Fibroblast of lung (primary cell): ENCODE data around the gene CCDC57. TPM values are rescaled to one million over a fixed set of nuclear protein-coding genes. Genes with fewer than 3 reads are reported as not detected.

Experiments
- polyA plus RNA-seq, 2 donors: library from polyadenylated mRNA; depleted of rRNA in 1 of 2; stranded (reverse) in 1 of 2; unstranded in 1 of 2; fragments of >200 nt; gene quantifications; 2 replicates each; pipeline ENCODE4 v1.2.1, GENCODE V29; 2011 to 2012; ENCODE audit warnings: missing spikeins in 1 of 2
- total RNA-seq: library from RNA; depleted of rRNA; stranded (reverse); fragments of >200 nt; gene quantifications from 2 replicates; pipeline ENCODE4 v1.2.1, GENCODE V29; 2014

The CCDC57 gene
- total and polyA plus RNA-seq, 2 donors (not counting 1 experiment from before 2014, with no cell fraction given) = 7.1 to 10.1 TPM

Other genes with a start within 250 kb of the CCDC57 start
- gene ASPSCR1, start 235.2 kb downstream of the CCDC57 start, total RNA-seq = 22.3 and 35.7 TPM in 2 replicates
- gene ASPSCR1, start 235.2 kb downstream of the CCDC57 start, polyA plus RNA-seq = 6.3 and 8.3 TPM in 2 replicates
- gene CENPX, start 190.0 kb downstream of the CCDC57 start, total RNA-seq = 15.2 and 30.4 TPM in 2 replicates
- 29.2 and 51.3 TPM in 2 replicates for gene CENPX, start 190.0 kb downstream of the CCDC57 start, polyA plus RNA-seq
- gene LRRC45, start 189.5 kb downstream of the CCDC57 start, total RNA-seq = 9.9 and 10.0 TPM in 2 replicates
- gene LRRC45, start 189.5 kb downstream of the CCDC57 start, polyA plus RNA-seq = 2.3 and 3.8 TPM in 2 replicates
- 5.6 and 6.6 TPM in 2 replicates for gene RAC3, start 181.2 kb downstream of the CCDC57 start, total RNA-seq
- gene RAC3, start 181.2 kb downstream of the CCDC57 start, polyA plus RNA-seq = 4.3 and 4.7 TPM in 2 replicates
- 38.3 and 43.6 TPM in 2 replicates for gene DCXR, start 175.1 kb downstream of the CCDC57 start, total RNA-seq
- 34.8 and 75.3 TPM in 2 replicates for gene DCXR, start 175.1 kb downstream of the CCDC57 start, polyA plus RNA-seq
- gene RFNG, start 161.0 kb downstream of the CCDC57 start, total RNA-seq = 38.5 and 48.9 TPM in 2 replicates
- 14.1 and 14.5 TPM in 2 replicates for gene RFNG, start 161.0 kb downstream of the CCDC57 start, polyA plus RNA-seq
- 67.0 and 76.6 TPM in 2 replicates for gene GPS1, start 160.9 kb downstream of the CCDC57 start, total RNA-seq
- 53.3 and 86.1 TPM in 2 replicates for gene GPS1, start 160.9 kb downstream of the CCDC57 start, polyA plus RNA-seq
- gene DUS1L, start 147.0 kb downstream of the CCDC57 start, total RNA-seq = 41.0 and 46.2 TPM in 2 replicates
- 24.6 and 40.9 TPM in 2 replicates for gene DUS1L, start 147.0 kb downstream of the CCDC57 start, polyA plus RNA-seq
- gene FASN, start 114.6 kb downstream of the CCDC57 start, total RNA-seq = 85.0 and 242 TPM in 2 replicates
- 36.8 and 84.2 TPM in 2 replicates for gene FASN, start 114.6 kb downstream of the CCDC57 start, polyA plus RNA-seq
- 99.4 and 107 TPM in 2 replicates for gene SLC16A3, start 16.2 kb upstream of the CCDC57 start, total RNA-seq
- gene SLC16A3, start 16.2 kb upstream of the CCDC57 start, polyA plus RNA-seq = 36.0 and 71.0 TPM in 2 replicates
- 41.3 and 64.9 TPM in 2 replicates for gene CSNK1D, start 60.9 kb upstream of the CCDC57 start, total RNA-seq
- gene CSNK1D, start 60.9 kb upstream of the CCDC57 start, polyA plus RNA-seq = 112 and 139 TPM in 2 replicates
- gene CD7, start 104.8 kb upstream of the CCDC57 start, total RNA-seq = under 0.01 and 0.17 TPM in 2 replicates
- not detected in 2 replicates for gene CD7, start 104.8 kb upstream of the CCDC57 start, polyA plus RNA-seq
- gene SECTM1, start 120.9 kb upstream of the CCDC57 start, total RNA-seq = 17.3 and 31.1 TPM in 2 replicates
- gene SECTM1, start 120.9 kb upstream of the CCDC57 start, polyA plus RNA-seq = 17.5 and 21.0 TPM in 2 replicates
- 0.17 TPM in 1 of 2 replicates, not detected in the other for gene TEX19, start 146.4 kb upstream of the CCDC57 start, total RNA-seq
- 0.05 TPM in 1 of 2 replicates, not detected in the other for gene TEX19, start 146.4 kb upstream of the CCDC57 start, polyA plus RNA-seq
- not detected in 2 replicates for gene UTS2R, start 158.9 kb upstream of the CCDC57 start, total RNA-seq
- gene UTS2R, start 158.9 kb upstream of the CCDC57 start, polyA plus RNA-seq = not detected in 2 replicates
- 16.7 and 18.2 TPM in 2 replicates for gene HEXD, start 205.5 kb upstream of the CCDC57 start, total RNA-seq
- 5.0 and 6.4 TPM in 2 replicates for gene HEXD, start 205.5 kb upstream of the CCDC57 start, polyA plus RNA-seq
- 18.2 and 27.1 TPM in 2 replicates for gene OGFOD3, start 205.7 kb upstream of the CCDC57 start, total RNA-seq
- 25.6 and 30.7 TPM in 2 replicates for gene OGFOD3, start 205.7 kb upstream of the CCDC57 start, polyA plus RNA-seq
- gene CYBC1, start 237.9 kb upstream of the CCDC57 start, total RNA-seq = 64.1 and 77.6 TPM in 2 replicates
- 62.7 and 69.9 TPM in 2 replicates for gene CYBC1, start 237.9 kb upstream of the CCDC57 start, polyA plus RNA-seq
- 22.0 and 30.0 TPM in 2 replicates for gene NARF, start 245.9 kb upstream of the CCDC57 start, total RNA-seq
- 34.5 and 38.7 TPM in 2 replicates for gene NARF, start 245.9 kb upstream of the CCDC57 start, polyA plus RNA-seq